H9 (cell line): ENCODE data around the gene PSMD1. TPM values are rescaled to one million over a fixed set of nuclear protein-coding genes. Genes with fewer than 3 reads are reported as not detected.
A peak's percentile ranks its signal among the peaks of the same experiment; 100 is the strongest.

Experiments used
- DNase-seq: peaks from one replicate; pipeline ENCODE4 v3.0.0-alpha.2; 2017
- H2AFZ ChIP-seq: one replicate; pipeline ENCODE4 v1.6.1; 2013; ENCODE audit warnings: mild to moderate bottlenecking, low read length, control low read depth, moderate library complexity
- H2AK5ac ChIP-seq: 2 replicates; pipeline ENCODE4 v1.6.1; 2013; ENCODE audit warnings: low read length, control low read depth, mixed read lengths; ENCODE audit not compliant: insufficient read length
- H2BK120ac ChIP-seq: one replicate; pipeline ENCODE4 v1.6.1; 2013; ENCODE audit warnings: low read depth, mild to moderate bottlenecking, low read length, control low read depth, inconsistent platforms; ENCODE audit not compliant: poor library complexity, severe bottlenecking
- H2BK12ac ChIP-seq: 2 replicates; pipeline ENCODE4 v1.6.1; 2013; ENCODE audit warnings: low read length, control low read depth, mixed read lengths, low read depth; ENCODE audit not compliant: insufficient read length
- H2BK15ac ChIP-seq: 2 replicates; pipeline ENCODE4 v1.6.1; 2013; ENCODE audit warnings: low read depth, low read length, control low read depth
- H2BK20ac ChIP-seq: one replicate; pipeline ENCODE4 v1.6.1; 2013; ENCODE audit warnings: low read depth, mild to moderate bottlenecking, low read length, control low read depth, inconsistent platforms; ENCODE audit not compliant: poor library complexity, severe bottlenecking
- H2BK5ac ChIP-seq: 2 replicates; pipeline ENCODE4 v1.6.1; 2013; ENCODE audit warnings: low read length, control low read depth, mixed read lengths; ENCODE audit not compliant: insufficient read length
- H3K14ac ChIP-seq: 2 replicates; pipeline ENCODE4 v1.6.1; 2013; ENCODE audit warnings: low read length, control low read depth; ENCODE audit not compliant: insufficient read depth
- H3K18ac ChIP-seq: 2 replicates; pipeline ENCODE4 v1.6.1; 2013; ENCODE audit warnings: low read depth, mild to moderate bottlenecking, mixed read lengths, low read length, control low read depth; ENCODE audit not compliant: insufficient read length
- H3K23ac ChIP-seq: 2 replicates; pipeline ENCODE4 v1.6.1; 2013; ENCODE audit warnings: low read length, control low read depth, mixed read lengths, low read depth; ENCODE audit not compliant: insufficient read length
- H3K23me2 ChIP-seq: 2 replicates; pipeline ENCODE4 v1.6.1; 2013; ENCODE audit warnings: low read depth, mild to moderate bottlenecking, mixed read lengths, low read length, control low read depth; ENCODE audit not compliant: insufficient read length, poor library complexity, severe bottlenecking
- H3K27ac ChIP-seq: 2 replicates; pipeline ENCODE4 v1.5.1; 2013; ENCODE audit warnings: low read length, control low read depth, mixed read lengths, low read depth; ENCODE audit not compliant: insufficient read length
- H3K27me3 ChIP-seq: 2 replicates; pipeline ENCODE4 v1.6.1; 2013; ENCODE audit warnings: low read length, control low read depth, inconsistent platforms; ENCODE audit not compliant: insufficient read depth
- H3K4ac ChIP-seq: 2 replicates; pipeline ENCODE4 v1.6.1; 2013; ENCODE audit warnings: low read depth, mild to moderate bottlenecking, control low read depth, inconsistent platforms, low read length, moderate library complexity
- H3K4me1 ChIP-seq: 2 replicates; pipeline ENCODE4 v1.6.1; 2013; ENCODE audit warnings: low read length, control low read depth, inconsistent platforms; ENCODE audit not compliant: insufficient read depth
- H3K4me2 ChIP-seq: 2 replicates; pipeline ENCODE4 v1.6.1; 2013; ENCODE audit warnings: low read length, control low read depth, mixed read lengths; ENCODE audit not compliant: insufficient read length, insufficient read depth
- H3K56ac ChIP-seq: 2 replicates; pipeline ENCODE4 v1.6.1; 2013; ENCODE audit warnings: low read depth, mild to moderate bottlenecking, mixed read lengths, low read length, control low read depth; ENCODE audit not compliant: insufficient read length
- H3K79me1 ChIP-seq: 2 replicates; pipeline ENCODE4 v1.6.1; 2013; ENCODE audit warnings: low read depth, mild to moderate bottlenecking, moderate library complexity, low read length, control low read depth, inconsistent platforms; ENCODE audit not compliant: insufficient read depth, poor library complexity, severe bottlenecking
- H3K79me2 ChIP-seq: 2 replicates; pipeline ENCODE4 v1.6.1; 2013; ENCODE audit warnings: low read length, control low read depth, inconsistent platforms; ENCODE audit not compliant: insufficient read depth
- H3K9ac ChIP-seq: 2 replicates; pipeline ENCODE4 v1.6.1; 2013; ENCODE audit warnings: low read length, control low read depth, mixed read lengths; ENCODE audit not compliant: insufficient read length; ENCODE audit errors: extremely low read depth
- H3K9me3 ChIP-seq: one replicate; pipeline ENCODE4 v1.6.1; 2013; ENCODE audit warnings: low read depth, low read length, inconsistent platforms; ENCODE audit not compliant: control insufficient read depth
- H3T11ph ChIP-seq: one replicate; pipeline ENCODE4 v1.6.1; 2013; ENCODE audit warnings: mild to moderate bottlenecking, low read length, control low read depth, inconsistent platforms
- H4K20me1 ChIP-seq: one replicate; pipeline ENCODE4 v1.6.1; 2013; ENCODE audit not compliant: control insufficient read depth, insufficient read length, insufficient read depth
- H4K5ac ChIP-seq: 2 replicates; pipeline ENCODE4 v1.6.1; 2013; ENCODE audit warnings: low read depth, mild to moderate bottlenecking, mixed read lengths, low read length, control low read depth; ENCODE audit not compliant: insufficient read length
- H4K8ac ChIP-seq: replicated peaks from 2 replicates; pipeline ENCODE4 v1.6.1; 2013; ENCODE audit warnings: low read length, control low read depth, mixed read lengths, low read depth; ENCODE audit not compliant: insufficient read length
- H4K91ac ChIP-seq: 2 replicates; pipeline ENCODE4 v1.6.1; 2013; ENCODE audit warnings: low read depth, mild to moderate bottlenecking, moderate library complexity, mixed read lengths, low read length, control low read depth; ENCODE audit not compliant: insufficient read length
- H3K27ac Mint-ChIP-seq, 3 experiments: 2 replicates in 2 of 3; 3 replicates in 1 of 3; pipeline ENCODE4 v1.8.0; 2020 to 2021; ENCODE audit warnings: mixed read lengths in 3 of 3, mild to moderate bottlenecking in 1 of 3, moderate library complexity in 1 of 3
- H3K27me3 Mint-ChIP-seq: 2 replicates; pipeline ENCODE4 v1.8.0; 2021; ENCODE audit warnings: low read depth, mild to moderate bottlenecking, moderate library complexity, mixed read lengths
- H3K36me3 Mint-ChIP-seq, 3 experiments: 2 replicates in 2 of 3; 3 replicates in 1 of 3; pipeline ENCODE4 v1.8.0; 2020 to 2021; ENCODE audit warnings: low read depth in 3 of 3, mixed read lengths in 3 of 3; ENCODE audit not compliant: insufficient read depth in 1 of 3
- H3K4me1 Mint-ChIP-seq, 2 experiments: 2 replicates each; pipeline ENCODE4 v1.8.0; 2020; ENCODE audit warnings: mixed read lengths in 2 of 2
- H3K4me3 Mint-ChIP-seq, 2 experiments: 2 replicates in 1 of 2; 3 replicates in 1 of 2; pipeline ENCODE4 v1.8.0; 2020 to 2021; ENCODE audit warnings: mild to moderate bottlenecking in 2 of 2, mixed read lengths in 2 of 2, moderate library complexity in 1 of 2
- H3K9me3 Mint-ChIP-seq, 2 experiments: 2 replicates in 1 of 2; 3 replicates in 1 of 2; pipeline ENCODE4 v1.8.0; 2020; ENCODE audit warnings: mild to moderate bottlenecking in 2 of 2, mixed read lengths in 2 of 2, moderate library complexity in 1 of 2
- WGBS: extraction: QIAGEN DNeasy Blood & Tissue Kit; methylation state at CpG from one replicate; pipeline ENCODE4 v1.1.7; 2013; ENCODE audit warnings: missing lambda C conversion rate, low lambda C conversion rate, mixed read lengths; ENCODE audit not compliant: insufficient read length; ENCODE audit errors: extremely low coverage; 5-methylcytosine and 5-hydroxymethylcytosine counted together
- total RNA-seq: library from RNA; stranded (reverse); gene quantifications from 2 replicates; pipeline ENCODE4 v1.2.1, GENCODE V29; 2021
- TF ChIP-seq, protein P1 (sequence below): fragments of 200-600 bp; sonication (generic); conservative IDR thresholded peaks from 3 replicates; pipeline ENCODE4 v1.8.0; 2021; ENCODE audit warnings: antibody characterized with exemption, mild to moderate bottlenecking

The PSMD1 gene
- total RNA-seq, 1 experiment from 2014 or later: 166 TPM

DNA sequence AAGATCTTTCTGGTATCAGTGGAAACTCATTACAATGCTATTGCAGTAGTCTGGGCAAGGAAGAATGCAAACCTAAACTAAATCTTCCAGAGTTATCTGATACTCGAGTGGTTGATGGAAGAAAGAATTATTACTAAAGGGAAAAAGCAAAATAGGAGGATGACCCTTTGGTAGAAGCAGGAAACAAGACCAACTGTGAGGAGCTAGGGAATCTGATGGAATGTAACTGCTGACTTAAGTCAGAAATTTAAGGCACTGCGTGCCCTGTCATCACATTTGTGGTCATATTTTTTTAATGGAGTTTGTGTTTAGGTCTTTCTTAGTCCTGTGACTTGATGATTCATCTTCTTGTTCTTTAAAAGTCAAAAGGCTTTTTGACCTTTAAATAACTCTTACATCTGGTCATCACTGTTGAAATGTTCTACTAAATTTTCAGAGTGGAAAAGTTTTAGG lies 105.2 kb downstream of the PSMD1 start:
- Histone ChIP-seq H3K9ac (no peak overlapping the region), H4K20me1 (no peaks in the 10 kb centered on the region), H3K23me2 (no peaks in the 10 kb centered on the region), H3K4me2 (no peak overlapping the region), H3K18ac (no peak overlapping the region), H3K9me3 (no peaks in the 10 kb centered on the region), H4K8ac (no peak overlapping the region), H3K27ac (no peak overlapping the region), H4K91ac (no peak overlapping the region), H2BK20ac (no peak overlapping the region), H3K4me1 (peaks cover 8% of the 10 kb centered on the region; the same call in 1 of the 2 replicates), H2BK15ac (no peak overlapping the region), H2AFZ (no peak overlapping the region), H3K79me1 (no peaks in the 10 kb centered on the region), H4K5ac (no peak overlapping the region), H2BK120ac (no peak overlapping the region), H3K14ac (no peak overlapping the region), H3K79me2 (no peaks in the 10 kb centered on the region), H3K56ac (no peak overlapping the region), H3T11ph (no peak overlapping the region), H2BK12ac (no peak overlapping the region), H2BK5ac (no peak overlapping the region), H3K23ac (no peak overlapping the region), H2AK5ac (no peak overlapping the region), H3K4ac (no peak overlapping the region), H3K27me3 (no peaks in the 10 kb centered on the region)
- no peak overlapping the region for H3K4me3 Mint-ChIP-seq
- no peak for DNase-seq
- no CpG with 5 or more reads among the region's 2 CpGs for WGBS
- peaks cover 7 to 53% (median 21%) of the 10 kb centered on the region in 3 experiments; a peak in 6 of 7 replicates for H3K36me3 Mint-ChIP-seq
- H3K27me3 Mint-ChIP-seq: no peaks in the 10 kb centered on the region
- H3K9me3 Mint-ChIP-seq: no peaks in the 10 kb centered on the region
- H3K4me1 Mint-ChIP-seq: peaks cover 8 to 39% of the 10 kb centered on the region in 2 experiments
- H3K27ac Mint-ChIP-seq: peak overlapping the region in 2 of 3 experiments; percentile 35 to 61; a peak in 4 of 7 replicates
- TF ChIP-seq, protein P1, sequence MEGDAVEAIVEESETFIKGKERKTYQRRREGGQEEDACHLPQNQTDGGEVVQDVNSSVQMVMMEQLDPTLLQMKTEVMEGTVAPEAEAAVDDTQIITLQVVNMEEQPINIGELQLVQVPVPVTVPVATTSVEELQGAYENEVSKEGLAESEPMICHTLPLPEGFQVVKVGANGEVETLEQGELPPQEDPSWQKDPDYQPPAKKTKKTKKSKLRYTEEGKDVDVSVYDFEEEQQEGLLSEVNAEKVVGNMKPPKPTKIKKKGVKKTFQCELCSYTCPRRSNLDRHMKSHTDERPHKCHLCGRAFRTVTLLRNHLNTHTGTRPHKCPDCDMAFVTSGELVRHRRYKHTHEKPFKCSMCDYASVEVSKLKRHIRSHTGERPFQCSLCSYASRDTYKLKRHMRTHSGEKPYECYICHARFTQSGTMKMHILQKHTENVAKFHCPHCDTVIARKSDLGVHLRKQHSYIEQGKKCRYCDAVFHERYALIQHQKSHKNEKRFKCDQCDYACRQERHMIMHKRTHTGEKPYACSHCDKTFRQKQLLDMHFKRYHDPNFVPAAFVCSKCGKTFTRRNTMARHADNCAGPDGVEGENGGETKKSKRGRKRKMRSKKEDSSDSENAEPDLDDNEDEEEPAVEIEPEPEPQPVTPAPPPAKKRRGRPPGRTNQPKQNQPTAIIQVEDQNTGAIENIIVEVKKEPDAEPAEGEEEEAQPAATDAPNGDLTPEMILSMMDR: no peak
